Measurements from ENCODE around the gene SCN5A.

Gene SCN5A

DNA sequence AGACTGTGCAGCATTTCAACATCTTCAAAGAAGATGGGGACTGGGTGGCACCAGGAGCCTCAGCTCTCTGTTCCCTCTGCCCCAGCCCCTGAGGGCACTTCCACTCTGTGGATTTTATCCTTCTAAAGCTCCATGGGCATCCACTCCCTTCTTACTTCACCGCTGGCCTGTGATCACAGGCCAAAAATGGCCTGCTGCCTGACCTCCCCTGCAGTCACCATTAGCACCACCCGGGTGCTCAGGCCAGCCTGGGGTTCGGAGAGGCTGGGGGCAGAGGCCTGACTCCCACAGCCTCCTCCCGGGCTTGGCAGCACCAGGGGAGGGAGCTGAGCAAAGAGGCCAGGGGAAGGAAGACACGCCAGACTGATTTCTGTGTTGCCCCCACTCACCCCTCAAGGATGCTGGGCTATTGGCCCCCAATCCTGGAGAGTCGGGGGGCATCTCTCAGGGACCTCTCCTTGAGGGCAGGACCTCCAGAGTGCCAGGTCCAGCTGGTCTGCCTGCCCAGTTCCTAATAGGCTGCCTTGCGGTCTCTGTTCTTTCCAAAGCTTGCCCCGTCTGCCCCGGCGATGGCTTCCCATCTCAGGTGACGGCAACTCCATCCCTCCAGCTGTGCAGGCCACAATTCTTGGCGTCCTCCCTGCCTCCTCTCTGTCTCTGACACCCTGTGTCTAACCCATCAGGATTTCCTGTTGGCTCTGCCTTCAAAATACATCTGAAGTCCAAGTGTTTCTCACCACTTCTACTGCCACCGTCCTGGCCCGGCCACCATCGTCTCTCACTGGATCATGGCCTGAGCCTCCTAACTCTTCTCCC lies 86.2 kb downstream of the SCN5A start:
- no peak for DNase-seq (ENCODE audit: low spot score)
- in situ Hi-C loops (cut with MboI; ENCODE audit: low sequenced_read_pairs, unreplicated experiment): no loop called here
- TF ChIP-seq, protein P1, sequence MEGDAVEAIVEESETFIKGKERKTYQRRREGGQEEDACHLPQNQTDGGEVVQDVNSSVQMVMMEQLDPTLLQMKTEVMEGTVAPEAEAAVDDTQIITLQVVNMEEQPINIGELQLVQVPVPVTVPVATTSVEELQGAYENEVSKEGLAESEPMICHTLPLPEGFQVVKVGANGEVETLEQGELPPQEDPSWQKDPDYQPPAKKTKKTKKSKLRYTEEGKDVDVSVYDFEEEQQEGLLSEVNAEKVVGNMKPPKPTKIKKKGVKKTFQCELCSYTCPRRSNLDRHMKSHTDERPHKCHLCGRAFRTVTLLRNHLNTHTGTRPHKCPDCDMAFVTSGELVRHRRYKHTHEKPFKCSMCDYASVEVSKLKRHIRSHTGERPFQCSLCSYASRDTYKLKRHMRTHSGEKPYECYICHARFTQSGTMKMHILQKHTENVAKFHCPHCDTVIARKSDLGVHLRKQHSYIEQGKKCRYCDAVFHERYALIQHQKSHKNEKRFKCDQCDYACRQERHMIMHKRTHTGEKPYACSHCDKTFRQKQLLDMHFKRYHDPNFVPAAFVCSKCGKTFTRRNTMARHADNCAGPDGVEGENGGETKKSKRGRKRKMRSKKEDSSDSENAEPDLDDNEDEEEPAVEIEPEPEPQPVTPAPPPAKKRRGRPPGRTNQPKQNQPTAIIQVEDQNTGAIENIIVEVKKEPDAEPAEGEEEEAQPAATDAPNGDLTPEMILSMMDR (IDR thresholded peaks at IDR 0.05; ENCODE audit: borderline replicate concordance, control extremely low read depth, extremely low read depth, insufficient read depth, missing control alignments): no peak

DNA sequence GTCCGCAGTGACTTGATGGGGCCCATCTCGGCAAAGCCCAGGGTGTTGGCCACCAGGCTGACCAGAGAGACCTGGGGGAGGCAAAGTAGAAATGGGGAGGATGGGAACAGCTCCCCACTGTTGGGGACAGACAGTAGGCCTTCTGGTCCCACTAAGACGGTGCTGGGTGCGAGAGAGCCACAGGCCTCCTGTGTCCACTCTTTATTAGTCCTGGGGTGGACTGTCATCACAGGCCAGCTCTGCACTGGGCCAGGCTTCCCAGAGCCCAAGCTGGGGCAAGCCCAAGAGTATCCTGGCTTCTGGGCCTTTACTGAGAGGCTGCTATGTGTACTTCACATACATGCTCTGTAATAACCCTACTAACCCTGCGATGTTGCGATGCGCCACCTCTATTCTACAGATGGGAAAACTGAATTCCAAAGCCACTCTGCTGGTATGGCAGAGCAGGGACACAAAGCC lies 87.0 kb downstream of the SCN5A start:
- TF ChIP-seq, protein P1 (IDR thresholded peaks at IDR 0.05; ENCODE audit: borderline replicate concordance, control extremely low read depth, extremely low read depth, insufficient read depth, missing control alignments): no peak
- in situ Hi-C loops (cut with MboI; ENCODE audit: low sequenced_read_pairs, unreplicated experiment): no loop called here
- DNase-seq (ENCODE audit: low spot score): no peak

DNA sequence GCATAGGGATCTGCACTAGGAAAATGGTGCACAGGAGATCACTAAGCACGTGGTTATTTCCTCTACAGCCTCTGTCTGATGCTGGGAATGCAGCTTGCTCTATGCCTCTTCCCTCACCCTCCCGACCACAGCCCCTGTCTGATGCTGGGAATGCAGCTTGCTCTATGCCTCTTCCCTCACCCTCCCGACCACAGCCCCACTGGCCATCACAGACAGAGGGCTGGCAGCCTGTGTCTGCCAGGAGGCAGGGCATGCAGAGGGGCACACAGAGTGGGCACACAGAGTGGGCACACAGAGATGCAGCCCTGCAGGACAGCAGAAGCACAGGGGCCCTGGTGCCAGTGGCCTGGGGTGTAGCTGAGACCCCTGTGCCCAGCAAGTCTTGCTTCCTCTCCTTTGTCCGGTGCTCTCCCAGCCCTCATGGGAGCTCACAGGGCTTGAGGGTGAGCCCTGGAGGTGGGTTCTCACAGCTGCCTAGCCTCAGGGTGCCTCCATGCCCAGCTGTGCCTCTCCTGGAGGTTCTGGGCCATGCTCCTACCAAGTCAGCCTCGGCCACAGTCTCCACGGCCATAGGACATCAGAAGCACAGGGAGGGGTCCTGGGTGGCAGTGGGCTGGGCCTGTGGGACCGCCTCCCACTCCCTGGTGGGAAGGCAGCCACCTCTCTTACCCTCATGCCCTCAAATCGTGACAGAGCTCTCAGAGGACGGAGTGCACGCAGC lies 87.6 kb downstream of the SCN5A start:
- in situ Hi-C loops (cut with MboI; ENCODE audit: low sequenced_read_pairs, unreplicated experiment): no loop called here
- TF ChIP-seq, protein P1 (IDR thresholded peaks at IDR 0.05; ENCODE audit: borderline replicate concordance, control extremely low read depth, extremely low read depth, insufficient read depth, missing control alignments): no peak
- DNase-seq (ENCODE audit: low spot score): no peak

DNA sequence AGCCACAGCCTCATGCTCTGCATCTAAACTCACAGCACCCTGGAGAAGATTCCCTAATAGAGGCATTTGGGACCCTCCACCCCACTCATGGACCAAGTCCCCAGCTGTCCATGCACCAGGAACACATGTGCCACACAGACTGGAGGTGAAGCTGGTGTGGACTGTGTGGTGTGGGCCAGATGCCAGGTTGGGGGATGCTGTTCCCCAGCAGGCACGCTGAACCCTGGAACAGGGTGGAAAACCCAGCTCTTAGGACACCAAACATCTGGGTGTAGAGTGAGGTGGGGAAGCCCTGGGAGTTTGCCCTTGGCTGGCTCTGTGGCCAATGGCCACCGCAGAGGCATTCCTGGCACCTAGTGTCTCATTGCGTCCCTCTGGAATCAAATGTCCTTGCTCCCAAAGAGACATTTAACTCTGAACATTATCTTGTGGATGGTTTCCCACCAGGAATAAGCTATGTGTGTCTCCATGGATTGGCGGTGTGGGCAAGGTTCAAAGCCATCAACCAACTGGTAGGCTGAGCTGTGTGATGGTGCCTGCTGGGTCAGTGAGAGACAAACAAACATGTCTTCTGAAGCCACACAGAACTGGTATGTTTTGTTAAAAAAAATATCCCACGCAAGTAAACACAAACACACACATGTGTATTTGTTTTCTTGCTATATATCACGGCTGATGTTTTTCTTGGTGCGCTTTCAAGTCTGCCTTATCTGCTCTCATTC lies 88.3 kb downstream of the SCN5A start:
- DNase-seq (ENCODE audit: low spot score): no peak
- in situ Hi-C loops (cut with MboI; ENCODE audit: low sequenced_read_pairs, unreplicated experiment): no loop called here
- TF ChIP-seq, protein P1 (IDR thresholded peaks at IDR 0.05; ENCODE audit: borderline replicate concordance, control extremely low read depth, extremely low read depth, insufficient read depth, missing control alignments): no peak

- no peak for DNase-seq (ENCODE audit: low spot score)
- TF ChIP-seq, protein P1 (IDR thresholded peaks at IDR 0.05; ENCODE audit: borderline replicate concordance, control extremely low read depth, extremely low read depth, insufficient read depth, missing control alignments): no peak
- in situ Hi-C loops (cut with MboI; ENCODE audit: low sequenced_read_pairs, unreplicated experiment): no loop called here
Measured at GRCh38 chr3:38560284-38560683, 89.2 kb downstream of the SCN5A start.

GRCh38 chr3:38558864-38559263 lies 90.6 kb downstream of the SCN5A start:
- TF ChIP-seq, protein P1 (IDR thresholded peaks at IDR 0.05; ENCODE audit: borderline replicate concordance, control extremely low read depth, extremely low read depth, insufficient read depth, missing control alignments): no peak
- no peak for DNase-seq (ENCODE audit: low spot score)
- in situ Hi-C loops (cut with MboI; ENCODE audit: low sequenced_read_pairs, unreplicated experiment): no loop called here

Measured in GM13976 (cell line).